K562 (cell line): ENCODE measurements around the gene EIF5. TPM values are rescaled to one million over a fixed set of nuclear protein-coding genes. Genes with fewer than 3 reads are reported as not detected.
A peak's percentile ranks its signal among the peaks of the same experiment; 100 is the strongest.

ENCODE experiments used
- ATF7 ChIP-seq: fragments of 450-650 bp; IDR thresholded peaks from 2 replicates; pipeline ENCODE4 v1.7.1; 2014; ENCODE audit warnings: mild to moderate bottlenecking, moderate library complexity
- C11orf30 ChIP-seq: fragments of 450-650 bp; IDR thresholded peaks from 2 replicates; pipeline ENCODE4 v1.6.1; 2016; ENCODE audit warnings: low read depth, mild to moderate bottlenecking
- DNMT1 ChIP-seq: fragments of 450-650 bp; IDR thresholded peaks from 2 replicates; pipeline ENCODE4 v1.6.1; 2016; ENCODE audit warnings: antibody characterized with exemption, mild to moderate bottlenecking
- EP400 ChIP-seq: fragments of 450-650 bp; IDR thresholded peaks from 2 replicates; pipeline ENCODE4 v1.6.1; 2017; ENCODE audit warnings: antibody characterized with exemption, mild to moderate bottlenecking, moderate library complexity
- FOXA3 ChIP-seq, 2 experiments: fragments of 450-650 bp in 1 of 2; sonication (generic) in 1 of 2; formaldehyde crosslinking; IDR thresholded peaks in 1 of 2; conservative IDR thresholded peaks in 1 of 2; 2 replicates each; pipeline versions ENCODE4 v1.4.0 to v1.8.0; 2020 to 2022; ENCODE audit warnings: mild to moderate bottlenecking in 2 of 2, missing genetic modification reagents in 1 of 2
- FOXJ2 ChIP-seq: fragments of 200-800 bp; sonication (Bioruptor generic); IDR thresholded peaks from 2 replicates; pipeline ENCODE4 v1.6.1; 2016; ENCODE audit warnings: missing genetic modification characterization, missing compliant biosample characterization
- GATAD2A ChIP-seq: fragments of 450-650 bp; IDR thresholded peaks from 2 replicates; pipeline ENCODE4 v1.6.1; 2017
- GTF2A2 ChIP-seq: IDR thresholded peaks from 2 replicates; pipeline ENCODE4 v1.6.1; 2016; ENCODE audit warnings: mild to moderate bottlenecking, missing genetic modification characterization, missing compliant biosample characterization
- HLTF ChIP-seq: fragments of 450-650 bp; IDR thresholded peaks from 2 replicates; pipeline ENCODE4 v1.6.1; 2016
- KDM4B ChIP-seq, 2 experiments: fragments of 450-650 bp in 1 of 2; sonication (generic) in 1 of 2; IDR thresholded peaks; 2 replicates each; pipeline ENCODE4 v1.6.1; 2016 to 2017; ENCODE audit warnings: borderline replicate concordance in 2 of 2, antibody characterized with exemption in 1 of 2, low read depth in 1 of 2, mild to moderate bottlenecking in 1 of 2
- LARP7 ChIP-seq: fragments of 450-650 bp; IDR thresholded peaks from 2 replicates; pipeline ENCODE4 v1.6.1; 2016
- MITF ChIP-seq: IDR thresholded peaks from 2 replicates; pipeline ENCODE4 v1.6.1; 2014; ENCODE audit warnings: antibody characterized with exemption
- NEUROD1 ChIP-seq: fragments of 150-350 bp; IDR thresholded peaks from 2 replicates; pipeline ENCODE4 v1.6.1; 2014; ENCODE audit warnings: borderline replicate concordance, low read length, low read depth; ENCODE audit not compliant: partially characterized antibody
- NRF1 ChIP-seq, 2 experiments: fragments of 450-650 bp; IDR thresholded peaks in 1 of 2; conservative IDR thresholded peaks in 1 of 2; 2 replicates each; pipeline ENCODE4 v1.6.1; 2014; ENCODE audit warnings: mild to moderate bottlenecking in 2 of 2
- PHB ChIP-seq: fragments of 250-450 bp; sonication (Bioruptor Pico); IDR thresholded peaks from 2 replicates; pipeline ENCODE4 v1.5.0; 2021
- POLR2AphosphoS5 ChIP-seq: IDR thresholded peaks from 2 replicates; pipeline ENCODE4 v1.6.1; 2011; ENCODE audit warnings: mild to moderate bottlenecking, low read depth, low read length, moderate library complexity; ENCODE audit not compliant: control insufficient read depth, insufficient read depth
- ZBTB2 ChIP-seq: fragments of 450-650 bp; IDR thresholded peaks from 2 replicates; pipeline ENCODE4 v1.6.1; 2016; ENCODE audit warnings: antibody characterized with exemption
- ZC3H4 ChIP-seq: sonication (generic); formaldehyde crosslinking; IDR thresholded peaks from 2 replicates; pipeline ENCODE4 v1.9.0; 2021; ENCODE audit warnings: missing genetic modification reagents, borderline replicate concordance
- ZKSCAN3 ChIP-seq: fragments of 250-450 bp; sonication (Bioruptor Pico); IDR thresholded peaks from 2 replicates; pipeline ENCODE4 v1.4.0; 2020
- ZNF696 ChIP-seq: fragments of 250-450 bp; sonication (Bioruptor Pico); conservative IDR thresholded peaks from 2 replicates; pipeline ENCODE4 v1.4.0; 2020; ENCODE audit warnings: mild to moderate bottlenecking, moderate library complexity
- polyA plus RNA-seq, 8 experiments: library from polyadenylated mRNA; depleted of rRNA in 4 of 8; stranded (reverse) in 5 of 8; unstranded in 3 of 8; fragments of >200 nt; fragmentation: Nextera tagmentation in 2 of 8; fragmentation: Illumina TruSeq in 1 of 8; extraction: Ambion mirVana in 2 of 8; extraction: Trizol in 1 of 8; gene quantifications; 2 replicates each; pipeline versions ENCODE4 v1.2.1 to v1.2.3, GENCODE V29; 2011 to 2014; ENCODE audit warnings: inconsistent platforms in 1 of 8, missing spikeins in 1 of 8
- total RNA-seq, 7 experiments: library from RNA; depleted of rRNA in 6 of 7; stranded (reverse); fragments of >200 nt in 6 of 7; fragmentation: Illumina TruSeq in 2 of 7; extraction: Trizol in 2 of 7; gene quantifications; 2 replicates each; pipeline versions ENCODE4 v1.2.1 to v1.2.3, GENCODE V29; 2011 to 2021; ENCODE audit warnings: low replicate concordance in 1 of 7
- TF ChIP-seq, protein P1 (sequence below): fragments of 250-450 bp; sonication (Bioruptor Pico); IDR thresholded peaks from 2 replicates; pipeline ENCODE4 v1.8.0; 2022; ENCODE audit warnings: inconsistent platforms, mild to moderate bottlenecking, moderate library complexity, borderline replicate concordance
- TF ChIP-seq, protein P2 (sequence below): sonication (generic); formaldehyde crosslinking; IDR thresholded peaks from 2 replicates; pipeline ENCODE4 v1.9.0; 2022; ENCODE audit warnings: mild to moderate bottlenecking, missing genetic modification reagents
- TF ChIP-seq, protein P3 (sequence below): fragments of 250-450 bp; sonication (Bioruptor Pico); IDR thresholded peaks from 2 replicates; pipeline ENCODE4 v1.4.0; 2020; ENCODE audit warnings: borderline replicate concordance

The EIF5 gene
- total and polyA plus RNA-seq, 9 of the 15 experiments (the other 6 are each of a cell fraction or from before 2014, with no cell fraction given): 92.7 to 442 (median 190) TPM

DNA sequence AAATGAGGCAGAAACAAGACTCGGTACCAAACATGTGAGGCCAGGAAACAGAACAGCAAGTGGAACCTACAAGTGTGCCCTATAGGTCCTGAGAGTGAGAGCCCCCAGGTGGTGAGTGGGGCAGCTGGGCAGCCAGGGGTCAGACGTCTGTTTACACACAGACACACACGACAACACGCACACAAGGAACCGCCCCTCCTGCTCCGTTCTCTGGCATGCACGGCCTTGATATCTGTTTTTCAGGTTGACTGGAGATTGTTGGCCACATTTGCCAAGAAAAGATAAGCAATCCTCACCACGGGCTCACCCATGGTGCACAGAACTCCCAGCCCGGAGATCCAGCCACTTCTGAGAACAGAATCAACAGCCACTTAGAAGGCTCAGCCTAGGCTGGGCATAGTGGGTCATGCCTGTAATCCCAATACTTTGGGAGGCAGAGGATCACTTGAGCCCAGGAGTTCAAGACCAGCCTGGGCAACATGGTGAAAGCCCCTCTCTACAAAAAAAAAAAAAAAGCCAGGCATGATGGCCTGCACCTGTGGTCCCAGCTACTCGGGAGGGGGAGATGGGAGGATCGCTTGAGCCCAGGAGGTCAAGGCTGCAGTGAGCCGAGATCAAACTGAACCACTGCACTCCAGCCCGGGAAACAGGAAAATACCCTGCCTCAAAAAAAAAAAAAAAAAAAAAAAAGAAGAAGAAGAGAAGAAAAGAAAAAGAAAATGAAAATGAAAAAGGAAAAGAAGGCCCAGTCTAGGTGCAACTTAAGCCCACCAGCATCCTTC lies 19.4 kb upstream of the EIF5 start (continued):
- TF ChIP-seq, protein P1, sequence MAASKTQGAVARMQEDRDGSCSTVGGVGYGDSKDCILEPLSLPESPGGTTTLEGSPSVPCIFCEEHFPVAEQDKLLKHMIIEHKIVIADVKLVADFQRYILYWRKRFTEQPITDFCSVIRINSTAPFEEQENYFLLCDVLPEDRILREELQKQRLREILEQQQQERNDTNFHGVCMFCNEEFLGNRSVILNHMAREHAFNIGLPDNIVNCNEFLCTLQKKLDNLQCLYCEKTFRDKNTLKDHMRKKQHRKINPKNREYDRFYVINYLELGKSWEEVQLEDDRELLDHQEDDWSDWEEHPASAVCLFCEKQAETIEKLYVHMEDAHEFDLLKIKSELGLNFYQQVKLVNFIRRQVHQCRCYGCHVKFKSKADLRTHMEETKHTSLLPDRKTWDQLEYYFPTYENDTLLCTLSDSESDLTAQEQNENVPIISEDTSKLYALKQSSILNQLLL (CRISPR knock-in tag): no peak
- TF ChIP-seq ZNF696 (CRISPR knock-in tag) (no peak), LARP7 (no peak), ATF7 (peak; percentile 44; the same call in 1 of the 2 replicates), HLTF (no peak), ZBTB2 (no peak; the same call in 1 of the 2 replicates), DNMT1 (no peak), GATAD2A (0 out of 2 replicates have a peak, but pooled peaks have one; percentile 38), NEUROD1 (peak; percentile 28), NRF1 (conservative IDR thresholded peaks at IDR 0.05 in 1 of 2, IDR thresholded peaks at IDR 0.05 in 1 of 2) (peak; percentile 24 to 28; a peak in 2 of 4 replicates), ZKSCAN3 (CRISPR knock-in tag) (no peak), ZC3H4 (CRISPR knock-in tag) (no peak), GTF2A2 (no peak), KDM4B (IDR thresholded peaks at IDR 0.05; ENCODE audit: borderline replicate concordance in 2 of 2, low read depth in 1 of 2) (no peak), PHB (CRISPR knock-in tag) (no peak), FOXA3 (CRISPR knock-in tag; conservative IDR thresholded peaks at IDR 0.05 in 1 of 2, IDR thresholded peaks at IDR 0.05 in 1 of 2) (no peak; a peak in 1 of 4 replicates), EP400 (no peak; the same call in 1 of the 2 replicates), MITF (no peak), C11orf30 (no peak), FOXJ2 (tag) (no peak), POLR2AphosphoS5 (peak; percentile 68; the same call in 1 of the 2 replicates)
- TF ChIP-seq, protein P2, sequence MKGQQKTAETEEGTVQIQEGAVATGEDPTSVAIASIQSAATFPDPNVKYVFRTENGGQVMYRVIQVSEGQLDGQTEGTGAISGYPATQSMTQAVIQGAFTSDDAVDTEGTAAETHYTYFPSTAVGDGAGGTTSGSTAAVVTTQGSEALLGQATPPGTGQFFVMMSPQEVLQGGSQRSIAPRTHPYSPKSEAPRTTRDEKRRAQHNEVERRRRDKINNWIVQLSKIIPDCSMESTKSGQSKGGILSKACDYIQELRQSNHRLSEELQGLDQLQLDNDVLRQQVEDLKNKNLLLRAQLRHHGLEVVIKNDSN (CRISPR knock-in tag): no peak
- TF ChIP-seq, protein P3, sequence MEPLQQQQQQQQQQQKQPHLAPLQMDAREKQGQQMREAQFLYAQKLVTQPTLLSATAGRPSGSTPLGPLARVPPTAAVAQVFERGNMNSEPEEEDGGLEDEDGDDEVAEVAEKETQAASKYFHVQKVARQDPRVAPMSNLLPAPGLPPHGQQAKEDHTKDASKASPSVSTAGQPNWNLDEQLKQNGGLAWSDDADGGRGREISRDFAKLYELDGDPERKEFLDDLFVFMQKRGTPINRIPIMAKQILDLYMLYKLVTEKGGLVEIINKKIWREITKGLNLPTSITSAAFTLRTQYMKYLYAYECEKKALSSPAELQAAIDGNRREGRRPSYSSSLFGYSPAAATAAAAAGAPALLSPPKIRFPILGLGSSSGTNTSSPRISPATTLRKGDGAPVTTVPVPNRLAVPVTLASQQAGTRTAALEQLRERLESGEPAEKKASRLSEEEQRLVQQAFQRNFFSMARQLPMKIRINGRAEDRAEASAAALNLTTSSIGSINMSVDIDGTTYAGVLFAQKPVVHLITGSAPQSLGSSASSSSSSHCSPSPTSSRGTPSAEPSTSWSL (CRISPR knock-in tag): no peak
